HUES6 (cell line): ENCODE measurements around the gene SLC25A45.

Experiments
- H3K27ac ChIP-seq: 2 replicates; pipeline ENCODE4 v1.7.0; 2013; ENCODE audit warnings: low read depth, mild to moderate bottlenecking, low read length, inconsistent platforms
- H3K27me3 ChIP-seq: 2 replicates; pipeline ENCODE4 v1.6.1; 2013; ENCODE audit warnings: low read length; ENCODE audit not compliant: control insufficient read depth, insufficient read depth
- H3K36me3 ChIP-seq: 2 replicates; pipeline ENCODE4 v1.6.1; 2013; ENCODE audit warnings: low read length; ENCODE audit not compliant: control insufficient read depth, insufficient read depth
- H3K4me1 ChIP-seq: 2 replicates; pipeline ENCODE4 v1.6.1; 2013; ENCODE audit warnings: low read length; ENCODE audit not compliant: control insufficient read depth, insufficient read depth
- H3K4me3 ChIP-seq: 2 replicates; pipeline ENCODE4 v1.5.1; 2013; ENCODE audit warnings: low read depth, low read length
- H3K9ac ChIP-seq: one replicate; pipeline ENCODE4 v1.6.1; 2013; ENCODE audit warnings: mild to moderate bottlenecking, low read length
- H3K9me3 ChIP-seq: 2 replicates; pipeline ENCODE4 v1.6.1; 2013; ENCODE audit warnings: low read depth, low read length; ENCODE audit not compliant: control insufficient read depth, insufficient read depth

Gene SLC25A45

GRCh38 chr11:65382033-65382803 lies at the start of gene SLC25A45:
SLC25A45 (minus strand) TSS chr11:65382646; CDS start chr11:65381951, 695 bp downstream.
- Histone ChIP-seq H3K9ac (peak within 1 kb of the TSS; percentile 55), H3K9me3 (no peaks in the 10 kb centered on the region), H3K4me3 (peak within 1 kb of the TSS; percentile 33), H3K27me3 (no peaks in the 10 kb centered on the region), H3K36me3 (no peaks in the 10 kb centered on the region), H3K27ac (peak within 1 kb of the TSS; percentile 84; the same call in 1 of the 2 replicates), H3K4me1 (peaks cover 28% of the 10 kb centered on the region)

GRCh38 chr11:65431451-65432099 lies 49.1 kb upstream of the SLC25A45 start:
- Histone ChIP-seq H3K36me3 (peaks cover 57% of the 10 kb centered on the region), H3K27me3 (no peaks in the 10 kb centered on the region), H3K9me3 (no peaks in the 10 kb centered on the region), H3K9ac (no peak overlapping the region), H3K27ac (no peak overlapping the region), H3K4me1 (peaks cover 39% of the 10 kb centered on the region), H3K4me3 (no peak overlapping the region)

- H3K9me3 ChIP-seq, result no peaks in the 10 kb centered on the region
- no peak overlapping the region for H3K9ac ChIP-seq
- peaks cover 54% of the 10 kb centered on the region for H3K36me3 ChIP-seq
- no peak overlapping the region for H3K4me3 ChIP-seq
- H3K27ac ChIP-seq, result no peak overlapping the region
- H3K4me1 ChIP-seq, result peaks cover 44% of the 10 kb centered on the region
- no peaks in the 10 kb centered on the region for H3K27me3 ChIP-seq
Observed at GRCh38 chr11:65430406-65431217, 48.2 kb upstream of the SLC25A45 start.

GRCh38 chr11:65429724-65430405 lies 47.4 kb upstream of the SLC25A45 start:
- H3K9ac ChIP-seq, result peak overlapping the region; percentile 16
- H3K4me1 ChIP-seq, result peaks cover 44% of the 10 kb centered on the region
- peaks cover 49% of the 10 kb centered on the region for H3K36me3 ChIP-seq
- no peak overlapping the region for H3K27ac ChIP-seq
- H3K27me3 ChIP-seq, result no peaks in the 10 kb centered on the region
- peak overlapping the region; percentile 27; the same call in 1 of the 2 replicates for H3K4me3 ChIP-seq
- H3K9me3 ChIP-seq, result no peaks in the 10 kb centered on the region

GRCh38 chr11:65429068-65429681 lies 46.7 kb upstream of the SLC25A45 start:
- Histone ChIP-seq H3K27ac (no peak overlapping the region), H3K9ac (no peak overlapping the region), H3K36me3 (peaks cover 46% of the 10 kb centered on the region), H3K4me1 (peaks cover 44% of the 10 kb centered on the region), H3K27me3 (no peaks in the 10 kb centered on the region), H3K9me3 (no peaks in the 10 kb centered on the region), H3K4me3 (peak overlapping the region; percentile 32; the same call in 1 of the 2 replicates)

- peak overlapping the region; percentile 32; the same call in 1 of the 2 replicates for H3K4me3 ChIP-seq
- H3K27ac ChIP-seq, result no peak overlapping the region
- H3K9me3 ChIP-seq, result no peaks in the 10 kb centered on the region
- H3K9ac ChIP-seq, result no peak overlapping the region
- peaks cover 44% of the 10 kb centered on the region for H3K4me1 ChIP-seq
- H3K36me3 ChIP-seq, result peaks cover 48% of the 10 kb centered on the region; the same call in 1 of the 2 replicates
- H3K27me3 ChIP-seq, result no peaks in the 10 kb centered on the region
Observed at GRCh38 chr11:65428578-65429067, 46.2 kb upstream of the SLC25A45 start.

GRCh38 chr11:65427691-65428577 lies 45.5 kb upstream of the SLC25A45 start:
- H3K9ac ChIP-seq, result peak overlapping the region; percentile 96
- H3K4me3 ChIP-seq, result peak overlapping the region; percentile 77; the same call in 1 of the 2 replicates
- peaks cover 47% of the 10 kb centered on the region for H3K4me1 ChIP-seq
- H3K27me3 ChIP-seq, result no peaks in the 10 kb centered on the region
- H3K9me3 ChIP-seq, result no peaks in the 10 kb centered on the region
- H3K36me3 ChIP-seq, result peaks cover 45% of the 10 kb centered on the region; the same call in 1 of the 2 replicates
- no peak overlapping the region for H3K27ac ChIP-seq

- peak overlapping the region; percentile 96 for H3K9ac ChIP-seq
- H3K9me3 ChIP-seq, result no peaks in the 10 kb centered on the region
- peaks cover 45% of the 10 kb centered on the region; the same call in 1 of the 2 replicates for H3K36me3 ChIP-seq
- peak overlapping the region; percentile 77 for H3K4me3 ChIP-seq
- H3K27ac ChIP-seq, result no peak overlapping the region
- no peaks in the 10 kb centered on the region for H3K27me3 ChIP-seq
- H3K4me1 ChIP-seq, result peaks cover 50% of the 10 kb centered on the region
Observed at GRCh38 chr11:65426839-65427690, 44.6 kb upstream of the SLC25A45 start.
